ENCODE measurements around the gene VSX1.

Gene VSX1

DNA sequence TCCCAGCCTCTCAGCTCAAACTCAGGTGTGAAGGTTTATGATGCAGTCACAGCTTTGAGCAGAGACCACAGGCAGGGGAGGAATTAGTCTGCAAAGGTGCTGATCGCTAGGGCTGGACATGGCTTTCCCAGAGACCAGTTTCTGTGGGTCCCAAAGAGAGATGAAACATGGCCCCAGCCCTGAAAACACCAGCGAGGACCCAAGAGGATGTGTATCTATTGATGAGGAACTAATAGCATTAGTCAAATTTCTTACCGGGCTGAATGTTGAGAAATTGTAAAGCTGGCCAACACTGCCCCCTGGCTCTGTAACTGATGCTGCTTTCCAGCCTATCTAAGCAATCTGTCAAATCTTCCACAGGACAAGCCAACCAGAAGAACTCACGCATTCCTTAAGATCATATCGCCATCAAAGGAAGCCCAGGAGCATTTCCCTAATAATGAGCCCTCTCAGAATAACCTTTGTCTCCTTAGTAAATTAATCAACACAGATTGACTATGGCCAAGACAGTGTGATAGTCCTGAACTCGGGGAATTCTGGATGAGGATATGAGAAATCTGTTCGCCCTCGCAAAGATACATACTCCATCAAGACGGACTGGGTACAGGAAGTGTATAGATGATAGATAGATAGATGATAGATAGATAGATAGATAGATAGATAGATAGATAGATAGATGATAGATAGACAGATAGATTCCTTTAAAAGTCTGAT is 16.2 kb downstream of the VSX1 start:
- peak; percentile 76 for DNase-seq (ENCODE audit: low spot score)

DNA sequence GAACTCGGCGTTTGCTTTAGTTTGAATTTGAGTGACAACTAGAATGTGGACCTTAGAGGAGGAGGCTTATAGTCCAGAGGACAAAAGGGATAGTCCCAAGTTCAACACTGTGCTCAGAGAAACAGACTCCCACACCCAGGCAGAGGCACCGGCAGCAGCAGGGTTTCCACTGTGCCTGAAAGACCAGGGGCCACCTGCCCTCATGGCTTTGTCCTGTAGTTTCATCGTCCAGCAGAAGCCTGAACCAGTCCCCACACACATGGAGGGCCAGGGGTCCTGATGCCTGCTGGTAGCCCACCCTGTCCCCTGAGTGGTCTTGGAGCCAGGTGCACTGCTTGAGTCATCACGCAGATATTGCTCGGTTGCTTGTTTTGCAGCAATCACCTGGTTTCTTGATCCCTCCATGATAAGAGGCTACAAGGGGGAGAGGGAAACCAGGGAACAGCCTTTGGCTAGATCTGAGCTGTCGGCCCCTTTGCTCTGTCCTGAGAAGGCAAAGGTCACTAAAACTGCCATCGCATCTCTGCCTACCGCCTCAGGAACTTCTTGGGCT is 16.8 kb downstream of the VSX1 start:
- no peak for DNase-seq (ENCODE audit: low spot score)

GRCh38 chr20:25064561-25065071 is 17.3 kb downstream of the VSX1 start:
- DNase-seq (ENCODE audit: low spot score), result no peak

DNA sequence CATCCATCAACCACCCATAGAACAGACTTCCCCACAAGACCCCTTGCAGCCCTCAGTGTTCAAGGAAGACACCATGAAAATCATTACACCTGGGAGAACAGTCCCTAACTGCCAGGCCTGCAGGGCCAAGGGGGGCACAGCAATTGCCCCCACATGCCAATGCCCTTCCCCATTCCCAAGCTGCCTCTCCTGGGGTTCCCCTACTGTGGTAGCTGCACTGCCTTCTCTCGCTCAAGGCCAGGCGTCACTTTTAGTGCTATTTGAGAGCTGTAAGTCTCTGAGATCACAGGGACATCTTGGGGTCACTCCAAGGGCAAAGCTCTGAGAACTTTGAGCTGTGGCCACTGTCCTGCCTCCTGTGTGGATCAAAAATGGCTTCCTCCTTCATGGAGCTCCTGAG is 18.0 kb downstream of the VSX1 start:
- DNase-seq (ENCODE audit: low spot score), result no peak

- DNase-seq (ENCODE audit: low spot score), result no peak
These were observed 18.4 kb downstream of the VSX1 start for GRCh38 chr20:25063546-25063945.

GRCh38 chr20:25062841-25063240 is 19.1 kb downstream of the VSX1 start:
- DNase-seq (ENCODE audit: low spot score), result no peak

- no peak for DNase-seq (ENCODE audit: low spot score)
These were observed 20.0 kb downstream of the VSX1 start for GRCh38 chr20:25061821-25062530.

GRCh38 chr20:25061103-25061799 is 20.7 kb downstream of the VSX1 start:
- DNase-seq (ENCODE audit: low spot score), result no peak

- DNase-seq (ENCODE audit: low spot score), result no peak
These were observed 22.0 kb downstream of the VSX1 start for GRCh38 chr20:25059866-25060465.

GRCh38 chr20:25058847-25059810 is 22.8 kb downstream of the VSX1 start:
- no peak for DNase-seq (ENCODE audit: low spot score)

- DNase-seq (ENCODE audit: low spot score), result peak; percentile 72
These were observed 23.7 kb downstream of the VSX1 start, which contains the start of gene ACSS1 for GRCh38 chr20:25058051-25058846. Gene ACSS1, minus strand, starts transcription at chr20:25058139. Its CDS starts 37 bp downstream, at chr20:25058102.

- peak; percentile 58 for DNase-seq (ENCODE audit: low spot score)
These were observed 24.5 kb downstream of the VSX1 start for GRCh38 chr20:25057234-25058050.

- DNase-seq (ENCODE audit: low spot score), result no peak
These were observed 25.2 kb downstream of the VSX1 start for GRCh38 chr20:25056690-25057233.

DNA sequence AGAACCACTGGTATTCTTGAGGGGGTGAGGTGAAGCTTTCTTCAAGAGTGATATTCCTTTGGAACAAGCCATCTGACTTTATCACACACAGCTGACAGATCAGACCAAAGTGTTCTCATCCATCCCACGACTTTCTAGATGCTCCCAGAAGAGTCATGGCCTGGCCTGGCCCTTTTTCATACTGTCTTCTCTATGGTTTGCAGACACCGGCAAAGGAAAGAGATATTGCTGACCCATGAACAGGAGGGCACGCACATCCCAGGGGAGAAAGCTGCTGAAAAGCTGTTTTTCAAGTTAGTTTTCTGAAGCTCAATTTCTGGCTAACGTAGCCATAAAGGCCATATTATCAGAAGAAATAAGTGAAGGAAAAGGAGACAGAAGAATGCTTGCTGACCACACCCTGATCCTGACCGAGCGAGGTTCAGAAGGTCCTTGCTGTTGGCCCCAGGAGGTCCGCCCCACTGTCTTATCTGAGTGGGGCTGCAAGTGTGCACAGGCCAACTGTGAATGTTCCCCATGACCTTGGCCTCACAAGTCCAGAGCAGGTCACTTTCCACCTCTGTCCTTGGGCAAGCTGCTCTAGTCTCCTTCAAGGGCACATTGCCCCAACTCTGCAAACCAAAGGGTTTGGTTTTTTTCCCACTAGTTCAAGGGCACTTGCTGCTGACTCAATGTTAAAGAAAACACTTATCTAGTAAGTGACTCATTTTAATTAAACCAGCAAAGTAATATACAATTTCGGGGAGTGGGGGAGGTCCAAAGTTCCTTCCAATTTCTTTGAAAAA is 26.0 kb downstream of the VSX1 start:
- DNase-seq (ENCODE audit: low spot score), result peak; percentile 57

DNA sequence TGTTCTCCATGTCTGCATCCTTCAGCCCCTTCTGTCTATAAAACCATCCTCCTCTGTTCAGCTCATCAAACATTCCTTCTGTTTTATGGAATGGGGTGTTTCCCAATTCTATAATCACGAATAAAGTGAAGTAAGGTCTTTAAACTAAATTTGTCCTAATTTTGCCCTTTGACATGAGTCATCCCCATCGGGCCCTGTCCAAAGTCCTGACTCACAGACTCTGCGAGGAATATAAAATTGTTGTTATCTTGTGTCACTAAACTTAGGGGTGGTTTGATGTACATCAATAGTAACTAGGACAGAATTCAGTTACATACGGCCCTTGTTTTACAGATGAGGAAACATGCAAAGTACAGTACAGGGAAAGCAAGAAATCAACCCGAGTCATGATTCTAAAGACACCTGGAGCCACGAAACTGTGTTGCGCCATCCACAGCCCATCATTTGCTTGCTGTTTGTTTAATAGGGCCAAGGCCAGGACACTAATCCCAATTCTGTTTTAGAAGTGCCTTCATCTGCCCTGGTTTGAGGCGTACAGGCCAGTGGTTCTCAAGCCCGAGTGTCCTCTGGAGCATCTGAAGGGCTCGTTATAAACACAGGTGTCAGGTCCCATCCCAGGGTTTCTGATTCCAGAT is 26.8 kb downstream of the VSX1 start:
- peak; percentile 60 for DNase-seq (ENCODE audit: low spot score)

DNA sequence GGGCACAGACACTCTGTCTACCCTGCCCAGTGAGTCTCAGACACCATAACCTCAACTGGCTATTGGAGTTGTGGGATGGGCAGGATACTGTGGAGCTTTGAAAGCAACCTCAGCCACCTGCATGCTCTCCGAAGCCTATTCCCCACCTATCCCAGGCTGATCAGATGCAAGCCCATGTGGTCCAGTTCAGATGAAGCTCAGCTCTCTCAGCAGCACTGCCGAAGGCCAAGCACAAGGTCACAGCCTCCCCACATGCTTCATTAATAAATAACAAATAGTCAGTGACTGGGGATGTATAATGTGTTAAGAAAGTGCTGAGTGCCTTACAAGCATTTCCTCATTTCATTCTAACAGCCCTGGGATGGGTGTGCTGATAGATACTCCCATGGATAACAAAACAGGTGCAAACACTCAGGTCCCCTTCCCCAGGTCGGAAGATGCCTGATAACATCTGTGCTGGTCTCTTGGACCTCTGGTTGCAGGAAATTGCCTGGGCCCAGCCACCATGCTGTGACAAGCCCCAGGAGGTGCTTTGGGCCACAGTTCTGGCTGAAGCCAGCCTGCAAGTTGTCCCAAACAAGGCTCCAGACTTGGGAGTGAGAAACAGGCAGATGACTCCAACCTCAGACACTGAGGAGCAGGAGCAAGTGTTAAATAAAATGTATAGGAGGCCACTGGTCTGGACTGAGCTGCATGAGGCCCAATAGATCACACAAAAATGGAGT is 27.7 kb downstream of the VSX1 start:
- no peak for DNase-seq (ENCODE audit: low spot score)
